Measurements from ENCODE around the gene GPR32. TPM values are rescaled to one million over a fixed set of nuclear protein-coding genes. Genes with fewer than 3 reads are reported as not detected.
A peak's percentile ranks its signal among the peaks of the same experiment; 100 is the strongest.
"Not testable (repeated sequence)": the region's sequence is repeated elsewhere in the genome, so short reads cannot be mapped to it uniquely, and the experiment has no call there.

Gene GPR32
- total RNA-seq, 1 experiment from 2014 or later = not detected

DNA sequence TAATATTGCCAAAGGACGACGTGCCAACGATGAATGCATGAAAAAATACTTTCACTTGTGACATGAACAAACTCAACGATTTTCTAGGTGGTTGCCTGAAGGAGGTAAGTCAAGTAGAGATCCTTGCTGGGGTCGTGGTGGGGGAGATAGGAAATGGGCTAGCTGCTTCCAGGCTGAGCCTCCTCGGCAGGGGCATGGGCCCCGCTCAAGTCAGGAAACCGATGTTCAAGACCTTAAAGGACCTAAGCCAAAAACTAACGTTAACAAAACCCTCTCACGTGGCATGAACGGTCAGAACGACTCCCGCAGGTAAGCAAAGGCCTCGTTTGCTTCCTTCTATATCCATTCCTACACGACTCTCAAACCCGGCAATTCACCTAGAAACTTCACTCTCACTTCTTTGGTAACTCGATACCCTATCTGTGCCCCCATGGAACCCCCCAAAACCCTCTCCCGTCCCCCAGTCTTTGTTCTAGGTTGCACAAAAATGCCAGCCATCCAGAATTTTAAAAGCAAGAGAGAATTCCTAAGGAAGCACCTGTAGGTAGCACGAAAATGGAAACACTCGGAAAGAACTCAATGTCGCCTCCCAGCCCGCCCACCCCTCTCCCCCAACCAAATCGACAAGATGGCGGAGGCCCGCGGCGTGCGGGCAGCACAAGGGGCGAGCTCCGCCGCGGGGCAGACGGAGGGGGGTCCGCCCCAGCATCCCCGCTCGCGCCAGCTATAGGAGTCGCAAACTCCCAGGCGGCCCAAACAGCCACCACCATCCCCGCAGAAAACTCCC, 33.6 kb downstream of the GPR32 start:
- ChIA-PET POLR2A (interaction anchor here (0.6 to 3.8 kb wide), 11 partner anchors 10 to 433 kb away, joined by 3 to 33 read pairs (median 3); partner anchors contain the start of gene POLD1), CTCF (interaction anchor here (0.9 to 2.7 kb wide), 2 partner anchors 118 to 858 kb away, joined by 4 to 13 read pairs; no protein-coding TSS in a partner anchor)
- Mint-ChIP-seq H3K4me1 (ENCODE audit: insufficient read depth, unreplicated experiment) (peaks cover 21% of the 10 kb centered on the region), H3K27ac (ENCODE audit: low read depth, unreplicated experiment) (peak overlapping the region; percentile 99), H3K9me3 (ENCODE audit: unreplicated experiment) (no peaks in the 10 kb centered on the region), H3K27me3 (ENCODE audit: insufficient read depth, unreplicated experiment) (no peaks in the 10 kb centered on the region), H3K36me3 (ENCODE audit: insufficient read depth, unreplicated experiment) (peaks cover 63% of the 10 kb centered on the region), H3K4me3 (ENCODE audit: unreplicated experiment) (peak overlapping the region; percentile 99)
- TF ChIP-seq, protein P1, sequence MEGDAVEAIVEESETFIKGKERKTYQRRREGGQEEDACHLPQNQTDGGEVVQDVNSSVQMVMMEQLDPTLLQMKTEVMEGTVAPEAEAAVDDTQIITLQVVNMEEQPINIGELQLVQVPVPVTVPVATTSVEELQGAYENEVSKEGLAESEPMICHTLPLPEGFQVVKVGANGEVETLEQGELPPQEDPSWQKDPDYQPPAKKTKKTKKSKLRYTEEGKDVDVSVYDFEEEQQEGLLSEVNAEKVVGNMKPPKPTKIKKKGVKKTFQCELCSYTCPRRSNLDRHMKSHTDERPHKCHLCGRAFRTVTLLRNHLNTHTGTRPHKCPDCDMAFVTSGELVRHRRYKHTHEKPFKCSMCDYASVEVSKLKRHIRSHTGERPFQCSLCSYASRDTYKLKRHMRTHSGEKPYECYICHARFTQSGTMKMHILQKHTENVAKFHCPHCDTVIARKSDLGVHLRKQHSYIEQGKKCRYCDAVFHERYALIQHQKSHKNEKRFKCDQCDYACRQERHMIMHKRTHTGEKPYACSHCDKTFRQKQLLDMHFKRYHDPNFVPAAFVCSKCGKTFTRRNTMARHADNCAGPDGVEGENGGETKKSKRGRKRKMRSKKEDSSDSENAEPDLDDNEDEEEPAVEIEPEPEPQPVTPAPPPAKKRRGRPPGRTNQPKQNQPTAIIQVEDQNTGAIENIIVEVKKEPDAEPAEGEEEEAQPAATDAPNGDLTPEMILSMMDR (IDR thresholded peaks at IDR 0.05; ENCODE audit: unreplicated experiment) = no peak
- BruUV-seq (replicated peaks) = TSS peak; percentile 73
- DNase-seq (ENCODE audit: unreplicated experiment) = no peak
- intact Hi-C loops (cut with micrococcal nuclease) = loop anchor here (1.0 to 10.0 kb wide), 2 partner anchors 118 to 291 kb away; no protein-coding TSS in a partner anchor

DNA sequence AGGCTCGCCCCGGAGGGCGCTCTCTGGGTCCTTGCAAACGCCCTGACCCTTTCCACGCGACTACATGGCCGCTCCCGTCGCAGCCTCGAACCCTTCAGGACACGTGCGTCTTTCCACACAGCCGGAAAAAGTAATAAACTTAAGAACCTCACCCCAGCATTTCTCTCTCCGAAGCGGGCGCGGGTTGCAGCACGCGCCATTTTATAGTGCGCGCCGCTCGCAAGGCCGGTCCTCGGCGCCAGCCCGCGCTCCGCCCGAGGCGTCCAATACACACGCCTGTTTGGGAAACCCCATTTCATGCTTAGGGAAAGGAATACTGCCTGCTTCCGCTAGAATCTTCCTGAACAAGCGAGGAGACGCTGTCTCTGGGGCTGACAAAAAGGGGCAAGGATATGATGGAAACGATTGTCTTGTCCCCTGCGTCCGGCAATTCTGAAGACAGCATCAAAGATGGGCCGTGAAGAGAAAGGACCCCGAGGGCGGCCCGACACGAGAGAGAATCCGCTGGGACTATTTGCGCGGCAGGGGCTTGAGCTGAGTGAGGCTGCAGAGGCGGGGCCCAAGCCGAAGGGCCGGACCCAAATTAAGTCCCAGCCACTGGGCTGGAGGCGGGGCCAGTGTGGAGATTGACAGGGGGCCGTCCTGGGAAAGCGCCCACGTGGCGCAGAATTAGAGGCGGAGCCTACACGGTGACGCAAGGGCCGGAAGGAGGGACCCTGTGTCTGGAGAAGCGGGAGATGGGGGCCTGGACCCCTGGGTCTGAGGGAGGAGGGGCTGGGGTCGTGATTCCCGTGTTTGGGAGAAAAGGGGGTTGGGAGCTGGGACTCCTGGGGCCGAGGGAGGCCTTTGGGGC, 34.4 kb downstream of the GPR32 start:
- intact Hi-C loops (cut with micrococcal nuclease) = loop anchor here (1.0 to 10.0 kb wide), 2 partner anchors 118 to 290 kb away; no protein-coding TSS in a partner anchor
- peaks cover 55% of the 10 kb centered on the region for H3K36me3 Mint-ChIP-seq (ENCODE audit: insufficient read depth, unreplicated experiment)
- H3K4me1 Mint-ChIP-seq (ENCODE audit: insufficient read depth, unreplicated experiment) = peaks cover 21% of the 10 kb centered on the region
- TF ChIP-seq, protein P1 (IDR thresholded peaks at IDR 0.05; ENCODE audit: unreplicated experiment) = no peak
- peaks cover 2% of the 10 kb centered on the region for H3K9me3 Mint-ChIP-seq (ENCODE audit: unreplicated experiment)
- H3K27me3 Mint-ChIP-seq (ENCODE audit: insufficient read depth, unreplicated experiment) = no peaks in the 10 kb centered on the region
- ChIA-PET CTCF (interaction anchor here (0.7 kb wide), 1 partner anchor 16 kb away, joined by 3 read pairs; no protein-coding TSS in a partner anchor), POLR2A (interaction anchor here (0.6 to 3.8 kb wide), 24 partner anchors 8 to 1703 kb away, joined by 3 to 33 read pairs (median 3); partner anchors contain the start of genes ATF5, JOSD2, POLD1 and ZNF175)
- no TSS peak for BruUV-seq (replicated peaks)
- DNase-seq (ENCODE audit: unreplicated experiment) = peak; percentile 99
- peak overlapping the region; percentile 99 for H3K4me3 Mint-ChIP-seq (ENCODE audit: unreplicated experiment)
- H3K27ac Mint-ChIP-seq (ENCODE audit: low read depth, unreplicated experiment) = peak overlapping the region; percentile 99

DNA sequence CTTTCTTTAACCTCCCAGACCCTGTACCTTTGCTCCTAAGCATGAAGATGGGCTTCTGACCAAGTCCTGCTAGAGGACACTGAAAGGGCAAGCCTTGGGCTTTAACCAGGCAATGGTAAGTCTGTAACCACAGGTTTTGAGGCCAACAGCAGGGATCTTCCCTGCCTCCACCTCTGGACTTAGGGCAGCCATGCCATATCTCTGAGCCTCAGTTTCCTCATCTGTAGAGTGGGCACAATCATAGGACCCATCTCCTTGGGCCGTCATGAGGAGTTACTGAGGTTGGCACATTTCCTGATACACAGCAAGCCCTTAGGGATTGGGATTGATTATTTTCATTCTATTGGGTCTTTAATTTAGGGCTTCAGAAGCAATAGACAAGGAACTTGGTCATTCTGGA, 38.6 kb downstream of the GPR32 start:
- BruUV-seq (replicated peaks) = no TSS peak

DNA sequence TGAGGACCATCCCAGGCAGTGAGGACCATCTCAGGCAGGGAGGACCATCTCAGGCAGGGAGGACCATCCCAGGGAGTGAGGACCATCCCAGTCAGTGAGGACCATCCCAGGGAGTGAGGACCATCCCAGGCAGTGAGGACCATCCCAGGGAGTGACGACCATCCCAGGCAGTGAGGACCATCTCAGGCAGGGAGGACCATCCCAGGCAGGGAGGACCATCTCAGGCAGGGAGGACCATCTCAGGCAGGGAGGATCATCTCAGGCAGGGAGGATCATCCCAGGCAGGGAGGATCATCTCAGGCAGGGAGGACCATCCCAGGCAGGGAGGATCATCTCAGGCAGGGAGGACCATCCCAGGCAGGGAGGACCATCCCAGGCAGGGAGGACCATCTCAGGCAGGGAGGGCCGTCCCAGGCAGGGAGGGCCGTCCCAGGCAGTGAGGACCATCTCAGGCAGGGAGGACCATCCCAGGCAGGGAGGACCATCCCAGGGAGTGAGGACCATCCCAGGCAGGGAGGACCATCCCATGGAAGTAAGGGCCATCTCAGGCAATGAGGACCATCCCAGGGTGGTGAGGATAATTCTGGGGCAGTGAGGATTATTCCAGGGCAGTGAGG, 41.5 kb downstream of the GPR32 start:
- H3K4me3 Mint-ChIP-seq (ENCODE audit: unreplicated experiment); POLR2A ChIA-PET; H3K36me3 Mint-ChIP-seq (ENCODE audit: insufficient read depth, unreplicated experiment); DNase-seq (ENCODE audit: unreplicated experiment); BruUV-seq (replicated peaks); H3K4me1 Mint-ChIP-seq (ENCODE audit: insufficient read depth, unreplicated experiment); H3K27ac Mint-ChIP-seq (ENCODE audit: low read depth, unreplicated experiment); intact Hi-C loops (cut with micrococcal nuclease): not testable (repeated sequence)
- CTCF ChIA-PET = interaction anchor here (0.9 kb wide), 1 partner anchor 110 kb away, joined by 5 read pairs; no protein-coding TSS in a partner anchor
- peaks cover 12% of the 10 kb centered on the region for H3K27me3 Mint-ChIP-seq (ENCODE audit: insufficient read depth, unreplicated experiment)
- H3K9me3 Mint-ChIP-seq (ENCODE audit: unreplicated experiment) = peaks cover 15% of the 10 kb centered on the region

More for the DNA sequence above, 38.6 kb downstream of the GPR32 start:
- Mint-ChIP-seq H3K4me3 (ENCODE audit: unreplicated experiment) (no peak overlapping the region), H3K9me3 (ENCODE audit: unreplicated experiment) (peaks cover 15% of the 10 kb centered on the region), H3K27ac (ENCODE audit: low read depth, unreplicated experiment) (no peak overlapping the region), H3K36me3 (ENCODE audit: insufficient read depth, unreplicated experiment) (peaks cover 13% of the 10 kb centered on the region), H3K27me3 (ENCODE audit: insufficient read depth, unreplicated experiment) (no peaks in the 10 kb centered on the region), H3K4me1 (ENCODE audit: insufficient read depth, unreplicated experiment) (peaks cover 6% of the 10 kb centered on the region)
- DNase-seq (ENCODE audit: unreplicated experiment) = no peak
- TF ChIP-seq, protein P1 (IDR thresholded peaks at IDR 0.05; ENCODE audit: unreplicated experiment) = no peak
- intact Hi-C loops (cut with micrococcal nuclease) = loop anchor here (10.0 kb wide), 1 partner anchor 286 kb away; no protein-coding TSS in a partner anchor
- CTCF ChIA-PET = interaction anchor here (0.6 kb wide), 1 partner anchor 30 kb away, joined by 3 read pairs; no protein-coding TSS in a partner anchor
- POLR2A ChIA-PET = no interaction called here
